CD4-positive, alpha-beta T cell treated with Interleukin-21 for 1 hour (primary cell): Measurements from ENCODE around the gene ELOVL2.
"Not testable (repeated sequence)": the region's sequence is repeated elsewhere in the genome, so short reads cannot be mapped to it uniquely, and the experiment has no call there.

Experiments
- DNase-seq: peaks from one replicate; pipeline ENCODE4 v3.0.0-alpha.2; 2020

The ELOVL2 gene, protein sequence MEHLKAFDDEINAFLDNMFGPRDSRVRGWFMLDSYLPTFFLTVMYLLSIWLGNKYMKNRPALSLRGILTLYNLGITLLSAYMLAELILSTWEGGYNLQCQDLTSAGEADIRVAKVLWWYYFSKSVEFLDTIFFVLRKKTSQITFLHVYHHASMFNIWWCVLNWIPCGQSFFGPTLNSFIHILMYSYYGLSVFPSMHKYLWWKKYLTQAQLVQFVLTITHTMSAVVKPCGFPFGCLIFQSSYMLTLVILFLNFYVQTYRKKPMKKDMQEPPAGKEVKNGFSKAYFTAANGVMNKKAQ

DNA sequence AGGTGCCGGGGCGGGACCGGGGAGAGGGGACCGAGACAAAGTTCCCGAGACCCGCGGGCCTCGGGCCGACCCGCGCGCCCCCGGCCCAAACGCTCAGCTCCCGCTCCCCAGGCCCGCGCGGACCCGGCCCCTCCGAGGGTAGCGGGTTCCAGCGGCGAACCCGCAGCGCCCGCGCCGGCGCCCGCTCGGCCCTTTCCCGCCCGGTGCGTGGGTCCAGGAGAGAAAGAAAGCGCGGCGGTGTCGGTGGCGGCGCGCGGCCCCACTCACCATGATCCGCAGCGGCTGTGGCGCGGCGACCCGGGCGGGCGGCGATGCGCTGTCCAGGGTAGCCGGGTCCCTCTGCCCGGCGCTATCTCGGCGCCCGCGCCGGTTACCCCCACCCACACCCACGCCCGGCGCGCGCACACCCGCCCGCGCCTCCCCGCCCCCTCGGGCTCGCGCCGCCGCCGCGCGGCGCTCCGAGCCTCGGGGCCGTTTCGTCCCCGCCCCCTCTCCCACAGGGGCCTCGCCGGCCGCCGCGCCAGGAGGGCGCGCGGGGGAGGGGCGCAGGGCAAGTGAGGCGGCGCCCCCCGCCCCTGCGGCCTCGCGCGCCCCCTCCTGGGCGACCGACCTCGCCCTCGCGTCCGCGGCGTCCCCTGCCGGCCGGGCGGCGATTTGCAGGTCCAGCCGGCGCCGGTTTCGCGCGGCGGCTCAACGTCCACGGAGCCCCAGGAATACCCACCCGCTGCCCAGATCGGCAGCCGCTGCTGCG lies at the start of gene ELOVL2:
TSS of gene ELOVL2 (minus strand) at position 345 of the 751 bp plus-strand sequence. CDS start at position 270, 75 bp downstream.
- DNase-seq: no peak

DNA sequence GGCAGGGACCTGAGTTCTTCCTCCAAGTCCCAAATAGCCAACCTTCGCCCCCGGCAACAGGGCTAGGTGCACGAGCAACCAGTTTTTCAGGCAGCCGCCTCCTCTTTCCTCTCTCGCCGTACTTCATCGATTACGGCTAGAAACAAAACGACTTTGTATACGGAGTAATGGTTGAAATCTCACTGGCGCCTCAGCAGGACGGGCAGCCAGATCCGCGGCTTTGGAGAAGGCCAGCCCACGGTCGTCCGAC lies 49.2 kb upstream of the ELOVL2 start:
- DNase-seq: no peak

DNA sequence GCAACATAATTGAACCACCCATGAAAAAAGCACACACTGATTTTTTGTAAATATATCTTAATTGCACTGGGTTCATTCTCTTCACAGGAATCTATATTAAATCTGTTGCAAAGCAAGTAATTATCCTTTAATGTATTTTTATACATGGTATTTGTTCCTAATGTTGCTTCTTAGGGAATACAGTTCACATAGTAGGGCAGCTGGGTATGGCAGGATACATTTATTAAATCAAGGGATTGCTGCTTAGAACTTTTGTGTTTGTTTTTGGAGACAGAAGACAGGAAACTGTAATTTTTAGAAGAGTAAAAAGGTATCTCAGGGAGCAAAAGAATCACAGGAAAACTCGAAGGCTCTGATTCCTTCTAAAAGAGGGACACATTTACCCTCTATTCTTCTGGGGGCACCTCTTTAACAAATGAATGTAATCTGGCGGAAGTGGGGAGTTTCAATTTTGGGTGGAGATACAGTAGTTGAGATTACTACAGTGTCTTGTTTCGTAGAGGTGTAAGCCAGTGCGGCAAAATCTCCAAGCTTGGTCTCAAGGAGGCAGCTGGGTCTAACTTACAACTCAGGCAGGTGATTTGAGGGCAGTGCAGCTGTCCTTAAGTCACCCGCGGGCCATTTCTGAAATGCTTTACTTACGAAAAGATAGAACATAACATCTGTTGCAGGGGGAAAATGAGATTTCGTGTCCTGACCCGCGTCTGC lies 48.7 kb upstream of the ELOVL2 start:
- DNase-seq: peak; percentile 52

DNA sequence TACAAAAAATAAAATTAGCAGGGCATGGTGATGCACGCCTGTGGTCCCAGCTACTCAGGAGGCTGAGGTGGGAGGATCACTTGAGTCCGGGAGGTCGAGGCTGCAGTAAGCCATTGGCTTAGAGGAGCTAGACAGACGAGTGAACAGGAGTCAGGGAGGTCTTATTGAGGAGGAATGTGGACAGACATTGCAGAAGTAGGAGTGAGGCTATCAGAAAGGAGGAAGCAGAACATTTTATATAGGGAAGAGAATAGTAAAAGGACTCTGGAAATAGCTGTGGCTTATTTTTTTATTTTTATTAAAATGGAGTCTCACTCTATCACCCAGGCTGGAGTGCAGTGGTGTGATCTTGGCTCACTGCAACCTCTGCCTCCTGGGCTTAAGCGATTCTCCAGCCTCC lies 47.0 kb upstream of the ELOVL2 start:
- DNase-seq: not testable (repeated sequence)

DNA sequence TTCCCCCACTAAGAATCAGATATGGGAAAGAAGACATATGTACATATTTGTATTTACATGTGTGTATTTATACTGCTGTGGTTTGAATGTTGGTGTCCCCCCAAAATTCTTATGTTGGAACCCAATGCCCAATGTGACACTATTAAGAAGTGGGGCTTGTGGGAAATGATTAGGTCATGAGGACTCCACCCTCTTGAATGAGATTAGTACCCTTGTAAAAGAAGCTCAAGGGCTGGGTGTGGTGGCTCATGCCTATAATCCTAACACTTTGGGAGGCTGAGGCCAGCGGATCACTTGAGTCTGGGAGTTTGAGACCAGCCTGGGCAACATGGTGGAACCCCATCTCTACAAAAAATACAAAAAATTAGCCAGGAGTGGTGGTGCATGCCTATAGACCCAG lies 45.6 kb upstream of the ELOVL2 start:
- no peak for DNase-seq

DNA sequence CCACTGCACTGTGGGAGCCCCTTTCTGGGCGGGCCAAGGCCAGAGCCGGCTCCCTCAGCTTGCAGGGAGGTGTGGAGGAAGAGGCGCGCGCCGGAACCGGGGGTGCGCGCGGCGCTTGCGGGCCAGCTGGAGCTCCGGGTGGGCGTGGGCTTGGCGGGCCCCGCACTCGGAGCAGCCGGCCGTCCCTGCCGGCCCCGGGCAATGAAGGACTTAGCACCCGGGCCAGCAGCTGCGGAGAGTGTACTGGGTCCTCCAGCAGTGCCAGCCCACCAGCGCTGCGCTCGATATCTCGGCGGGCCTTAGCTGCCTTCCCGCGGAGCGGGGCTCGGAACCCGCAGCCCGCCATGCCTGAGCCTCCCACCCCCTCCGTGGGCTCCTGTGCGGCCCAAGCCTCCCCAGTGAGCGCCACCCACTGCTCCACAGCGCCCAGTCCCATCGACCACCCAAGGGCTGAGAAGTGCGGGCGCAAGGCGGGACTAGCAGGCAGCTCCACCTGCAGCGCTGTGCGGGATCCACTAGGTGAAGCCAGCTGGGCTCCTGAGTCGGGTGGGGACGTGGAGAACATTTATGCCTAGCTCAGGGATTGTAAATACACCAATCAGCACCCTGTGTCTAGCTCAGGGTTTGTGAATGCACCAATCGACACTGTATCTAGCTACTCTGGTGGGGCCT lies 43.2 kb upstream of the ELOVL2 start:
- DNase-seq: not testable (repeated sequence)

DNA sequence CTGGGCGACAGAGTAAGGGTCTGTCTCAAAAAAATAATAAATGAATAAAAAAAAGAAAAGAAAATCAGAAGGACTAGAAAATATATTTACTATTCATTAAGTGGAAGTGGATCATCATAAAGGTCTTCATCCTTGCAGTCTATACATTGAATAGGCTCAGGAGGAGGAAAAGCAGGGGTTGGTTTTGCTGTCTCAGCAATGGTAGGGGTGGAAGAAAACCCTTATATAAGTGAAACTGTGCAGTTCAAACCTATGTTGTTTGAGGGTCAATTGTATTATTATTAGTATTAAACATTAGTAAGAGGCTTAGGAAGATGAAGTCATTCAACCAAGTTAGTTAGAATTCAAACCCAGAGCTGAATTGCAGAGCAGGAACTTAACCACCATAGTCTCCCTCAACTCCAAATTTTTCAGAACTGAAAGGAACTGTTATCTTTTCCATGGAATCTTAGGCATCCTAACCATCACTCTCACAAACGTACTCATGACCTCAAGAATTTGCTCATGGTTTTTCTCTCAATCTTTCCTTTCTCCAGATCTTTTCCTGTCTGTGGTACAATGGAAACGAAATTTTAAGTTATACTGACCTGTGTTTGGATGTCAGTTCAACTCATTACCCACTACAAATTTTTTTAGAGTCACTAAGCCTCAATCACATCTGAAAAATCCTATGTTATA lies 41.8 kb upstream of the ELOVL2 start:
- no peak for DNase-seq

DNA sequence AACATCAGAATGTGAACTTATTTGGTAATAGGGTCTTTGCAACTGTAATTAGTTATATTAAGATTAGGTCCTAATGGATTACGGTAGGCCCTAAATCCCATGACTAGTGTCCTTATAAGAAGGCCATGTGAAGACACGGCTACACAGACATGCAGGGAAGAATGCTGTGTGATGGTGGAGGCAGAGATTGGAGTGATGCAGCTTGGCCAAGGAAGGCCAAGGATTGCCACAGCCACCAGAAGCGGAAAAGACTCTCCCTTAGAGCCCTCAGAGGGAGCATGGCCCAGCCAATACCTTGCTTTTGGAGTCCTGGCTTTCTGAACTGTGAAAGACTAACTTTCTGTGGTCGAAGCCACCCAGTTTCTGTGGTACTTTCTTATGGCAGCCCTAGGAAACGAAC lies 39.9 kb upstream of the ELOVL2 start:
- DNase-seq: no peak

DNA sequence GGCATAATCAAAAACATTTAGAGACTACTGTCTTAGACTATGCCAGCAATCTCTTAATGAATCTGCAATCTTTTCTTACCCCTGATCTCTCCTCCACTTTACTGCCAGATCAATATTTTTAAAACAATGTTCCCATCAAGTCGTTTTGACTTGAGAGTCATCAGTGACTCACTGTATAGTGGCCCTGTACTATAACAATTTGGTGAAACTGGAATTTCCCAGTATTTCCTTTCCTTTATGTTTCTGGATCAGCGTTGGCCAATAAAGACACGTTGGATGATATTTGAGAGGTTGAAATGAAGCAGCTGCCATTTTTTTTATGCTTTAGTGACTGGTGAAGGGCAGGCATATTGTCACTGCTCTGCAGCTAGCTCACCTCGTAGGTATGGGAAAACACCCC lies 39.4 kb upstream of the ELOVL2 start:
- DNase-seq: no peak

DNA sequence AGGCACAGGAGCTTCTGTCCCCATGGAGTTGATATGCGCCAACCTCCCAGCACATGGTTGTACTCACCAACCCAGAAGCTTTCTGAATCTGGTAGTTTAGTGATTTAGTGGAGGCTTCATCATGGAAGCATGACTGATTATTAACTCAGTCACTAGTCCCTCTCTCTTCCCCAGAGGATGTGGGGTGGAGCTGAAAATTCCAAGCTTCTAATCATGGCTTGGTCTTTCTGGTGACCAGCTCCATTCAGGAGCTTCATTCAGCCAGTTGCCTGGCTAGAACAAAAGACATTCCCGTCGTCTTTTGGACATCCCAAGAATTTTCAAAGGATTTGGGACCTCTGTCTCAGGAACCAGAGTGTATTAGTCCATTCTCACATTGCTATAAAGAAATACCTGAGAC lies 36.2 kb upstream of the ELOVL2 start:
- no peak for DNase-seq

DNA sequence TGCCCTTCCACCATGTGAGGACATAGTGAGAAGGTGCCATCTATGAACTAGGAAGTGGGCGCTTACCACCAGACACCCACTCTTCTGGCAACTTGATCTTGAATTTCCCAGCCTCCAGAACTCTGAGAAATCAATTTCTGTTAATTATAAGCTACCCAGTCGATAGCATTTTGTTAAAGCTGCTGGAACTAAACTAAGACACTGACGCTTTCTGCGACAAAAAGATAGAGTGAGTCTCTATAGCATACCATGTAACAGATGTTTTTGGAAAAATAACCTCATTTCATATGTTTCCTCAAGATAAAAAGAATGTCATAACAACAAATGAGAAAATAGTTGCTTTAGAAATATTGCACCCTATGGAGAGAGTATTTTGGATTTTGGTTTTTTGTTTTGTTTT lies 34.2 kb upstream of the ELOVL2 start:
- DNase-seq: no peak

DNA sequence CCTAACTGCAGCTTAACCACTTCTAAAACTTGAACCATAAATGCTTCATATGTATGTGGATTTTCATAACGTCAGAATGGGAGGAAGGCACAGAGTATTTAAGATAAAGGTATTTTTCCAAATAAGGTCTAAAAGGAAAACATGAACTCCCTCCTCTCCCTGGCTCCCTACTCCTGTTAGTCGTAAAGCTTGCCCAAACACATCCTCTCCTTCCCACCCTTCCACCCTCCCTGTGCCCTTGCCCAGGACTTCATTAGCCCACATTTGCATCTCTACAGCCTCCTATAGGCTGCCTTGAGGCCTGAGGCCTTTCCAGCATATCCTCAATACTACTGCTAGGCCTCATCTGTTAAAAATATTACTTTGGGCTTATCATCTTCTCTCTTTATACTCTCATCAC lies 32.4 kb upstream of the ELOVL2 start:
- DNase-seq: no peak

DNA sequence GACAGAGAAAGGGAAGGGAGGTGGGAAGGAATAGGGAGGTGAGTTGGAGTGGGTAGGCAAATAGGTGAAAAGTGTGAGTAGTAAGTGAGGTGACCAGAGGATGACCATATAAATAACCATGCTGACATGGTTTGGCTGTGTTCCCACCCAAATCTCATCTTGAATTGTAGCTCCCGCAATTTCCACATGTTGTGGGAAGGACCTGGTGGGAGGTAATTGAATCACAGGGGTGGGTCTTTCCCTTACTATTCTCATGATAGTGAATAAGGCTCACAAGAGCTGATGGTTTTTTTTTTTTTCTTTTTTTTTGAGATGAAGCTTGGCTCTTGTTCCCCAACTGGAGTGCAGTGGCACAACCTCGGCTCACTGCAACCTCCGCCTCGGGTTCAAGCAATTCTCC lies 28.0 kb upstream of the ELOVL2 start:
- no peak for DNase-seq

DNA sequence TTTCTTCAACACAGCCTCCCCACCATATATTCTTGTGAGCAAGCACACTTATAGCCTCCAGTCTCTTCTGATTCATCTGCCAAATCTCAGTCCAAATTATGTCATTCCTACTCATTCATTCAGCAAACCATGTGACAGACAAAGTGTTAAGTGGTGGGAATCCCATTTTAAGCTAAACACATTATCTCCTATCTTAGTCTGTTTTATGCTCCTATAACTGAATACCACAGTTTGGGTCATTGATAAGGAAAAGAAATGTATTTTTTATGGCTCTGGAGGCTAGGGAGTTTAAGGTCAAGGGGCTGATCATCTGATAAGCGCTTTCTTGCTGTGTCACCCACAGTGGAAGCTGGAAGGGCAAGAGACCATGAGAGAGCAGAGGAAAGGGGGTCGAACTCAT lies 25.7 kb upstream of the ELOVL2 start:
- no peak for DNase-seq

DNA sequence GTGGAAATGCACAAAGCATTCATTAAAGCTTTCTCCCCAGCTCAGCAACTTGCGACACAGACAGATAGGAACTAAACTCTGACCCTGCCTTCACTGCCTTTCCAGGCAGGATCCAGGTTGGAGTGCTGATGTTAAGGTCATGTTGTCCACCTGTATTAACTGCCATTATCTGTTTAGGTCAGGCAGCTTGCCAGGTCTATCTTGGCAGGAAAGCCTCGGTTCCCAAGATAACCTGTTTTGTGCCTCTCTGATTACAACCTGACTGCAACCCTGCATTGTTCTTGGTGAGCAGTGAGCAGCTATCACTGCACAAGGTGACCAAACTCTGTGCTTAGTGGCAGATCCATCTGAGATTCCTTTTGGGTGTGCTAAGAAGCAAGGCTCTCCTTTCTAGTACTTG lies 23.2 kb upstream of the ELOVL2 start:
- DNase-seq: no peak

DNA sequence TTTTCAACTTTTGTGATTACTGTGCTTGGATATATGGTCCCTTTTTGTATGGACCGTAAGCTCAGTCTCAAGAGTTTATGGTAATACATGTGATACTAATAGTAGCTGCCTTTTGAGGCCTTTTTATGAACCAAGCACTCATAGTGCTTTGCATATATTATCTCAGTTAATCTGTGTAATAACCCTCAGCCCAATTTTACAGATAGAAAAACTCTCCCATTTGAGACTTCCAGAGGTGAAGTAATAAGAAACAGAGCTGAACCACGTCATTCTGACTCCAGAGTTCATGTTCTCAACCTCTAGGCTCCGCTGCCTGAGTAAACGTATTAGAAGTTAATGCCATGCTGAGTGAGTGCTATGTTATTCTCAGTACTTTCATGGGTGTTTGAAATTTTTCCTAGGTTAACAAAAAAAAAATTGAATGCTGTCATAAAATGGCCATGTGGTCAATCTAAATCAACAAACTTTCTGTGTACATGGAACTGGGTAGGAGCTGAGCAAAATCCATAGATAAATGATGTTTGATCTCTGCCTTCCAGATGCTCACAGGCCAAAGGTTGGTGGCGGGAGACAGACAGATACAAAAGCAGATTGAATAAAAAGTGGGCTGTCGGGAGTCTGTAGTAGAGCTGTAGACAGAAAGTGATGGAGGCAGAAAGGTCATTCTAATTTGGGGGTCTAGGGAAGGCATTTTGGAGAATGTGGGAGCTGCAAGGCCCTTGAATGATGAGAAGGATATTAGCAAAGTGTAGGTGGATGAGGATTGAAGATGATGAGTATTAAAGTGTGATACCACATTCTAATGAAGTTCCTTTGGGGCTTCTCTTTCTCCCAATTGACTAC lies 22.6 kb upstream of the ELOVL2 start:
- no peak for DNase-seq

DNA sequence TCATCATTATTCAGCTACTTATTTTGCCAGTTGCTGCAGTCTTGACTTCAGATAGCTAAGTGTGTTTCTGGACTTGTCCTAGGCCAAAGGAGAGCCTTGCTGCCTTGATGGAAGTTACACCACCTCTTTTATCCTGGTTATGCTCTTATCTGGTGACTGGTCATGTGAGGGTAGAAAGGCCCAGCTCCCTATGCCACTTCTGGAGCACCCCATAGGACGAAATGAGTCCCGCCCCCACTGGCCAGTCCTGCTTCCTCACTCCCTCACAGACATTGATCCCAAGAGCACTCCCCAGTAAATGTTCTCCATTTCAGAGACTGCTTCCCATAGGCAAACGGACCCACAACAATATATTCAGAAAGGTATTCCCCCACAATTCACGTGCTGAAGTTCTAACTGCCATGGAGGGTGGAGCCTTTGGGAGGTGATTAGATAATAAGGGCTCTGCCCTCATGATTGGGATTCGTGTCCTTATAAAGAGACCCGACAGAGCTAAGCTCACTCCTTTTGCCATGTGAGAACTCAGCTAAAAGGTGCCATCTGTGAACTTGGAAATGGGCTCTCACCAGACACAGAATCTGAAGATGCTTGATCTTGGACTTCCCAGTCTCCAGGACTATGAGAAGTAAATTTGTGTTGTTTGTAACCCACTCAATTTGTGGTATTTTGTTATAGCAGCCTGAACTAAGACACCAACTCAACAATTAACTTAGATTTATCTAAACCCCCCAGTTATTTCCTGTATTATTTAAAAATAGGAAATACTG lies 21.5 kb upstream of the ELOVL2 start:
- no peak for DNase-seq

DNA sequence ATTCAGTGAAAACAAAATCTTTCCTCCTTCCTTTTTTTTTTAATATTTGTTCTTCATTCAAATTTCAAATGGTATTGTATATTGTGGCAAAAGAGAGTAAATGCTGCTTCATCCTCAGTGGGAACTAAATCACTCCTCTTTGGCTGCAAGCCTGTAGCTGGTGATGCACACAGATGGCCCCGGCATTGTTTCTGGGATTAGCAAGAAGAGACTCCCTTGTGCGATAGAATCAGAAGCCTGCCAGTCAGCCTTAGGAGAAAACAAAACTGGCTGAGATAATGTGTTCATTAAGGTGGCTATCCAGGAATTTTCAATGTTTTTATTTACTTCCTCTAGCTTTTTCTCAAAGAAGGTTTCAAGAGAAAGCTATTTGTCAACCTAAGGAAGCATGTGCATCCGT lies 20.7 kb upstream of the ELOVL2 start:
- DNase-seq: no peak

DNA sequence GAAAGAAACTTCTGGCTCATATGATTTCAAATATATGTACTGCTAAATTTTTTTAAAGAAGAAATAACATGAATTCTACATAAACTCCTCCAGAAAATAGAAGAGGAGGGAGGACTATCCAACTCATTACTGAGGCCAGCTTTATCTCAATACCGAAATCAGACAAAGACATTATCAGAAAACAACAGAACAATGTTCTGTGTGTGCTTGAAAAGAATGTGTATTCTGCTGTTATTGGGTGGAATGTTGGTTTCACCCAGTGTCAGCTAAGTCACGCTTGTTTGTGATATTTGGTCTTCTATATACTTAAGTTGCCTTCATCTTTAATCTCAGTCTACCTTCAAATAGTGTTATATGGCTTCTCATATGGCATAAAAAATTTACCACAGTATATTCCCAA lies 18.6 kb upstream of the ELOVL2 start:
- DNase-seq: no peak

DNA sequence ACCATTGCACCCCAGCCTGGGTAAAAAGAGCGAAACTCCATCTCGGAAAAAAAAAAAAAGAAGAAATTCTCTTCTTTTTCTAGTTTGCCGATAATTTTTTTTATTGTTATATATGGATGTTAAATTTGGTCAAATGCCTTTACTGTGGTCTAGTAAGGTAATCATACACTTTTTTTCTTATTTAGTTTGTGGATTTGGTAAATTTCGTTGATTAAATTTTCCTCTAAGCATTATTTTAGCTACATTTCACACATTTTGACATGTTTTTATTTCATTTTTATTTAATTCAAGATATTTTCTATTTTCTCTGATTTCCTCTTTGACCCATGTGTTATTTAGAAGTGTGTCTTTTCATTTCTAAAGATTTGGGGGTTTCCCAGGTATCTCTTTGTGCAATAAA lies 18.0 kb upstream of the ELOVL2 start:
- DNase-seq: no peak

DNA sequence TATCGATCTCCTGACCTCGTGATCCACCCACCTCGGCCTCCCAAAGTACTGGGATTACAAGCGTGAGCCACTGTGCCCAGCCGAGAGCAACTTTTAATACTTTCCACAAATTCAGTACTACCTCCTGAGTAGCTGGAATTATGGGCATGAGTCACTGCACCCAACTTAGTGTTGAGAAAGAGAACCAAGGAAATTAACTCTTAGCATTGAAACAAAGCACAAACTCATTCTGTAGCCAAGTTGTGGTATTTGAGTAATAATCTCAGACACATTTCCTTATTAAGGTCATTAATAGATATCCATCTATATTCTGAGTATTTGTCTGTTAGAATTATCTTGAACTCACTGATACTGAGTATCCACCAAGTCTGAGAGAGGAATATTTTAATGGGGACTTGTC lies 14.3 kb upstream of the ELOVL2 start:
- DNase-seq: no peak
